Lung (tissue), 12 donors: ENCODE results near the gene BPIFB2. TPM values are rescaled to one million over a fixed set of nuclear protein-coding genes. Genes with fewer than 3 reads are reported as not detected.

Experiments used
- ATAC-seq: fragments of 200-7000 bp; cut with Tn5 transposase; one replicate; pipeline ENCODE4 v1.9.1; 2020; ENCODE audit warnings: moderate number of reproducible peaks; ENCODE audit not compliant: insufficient read depth, low FRiP score
- DNase-seq, 3 donors: peaks; one replicate each; pipeline ENCODE4 v3.0.0-alpha.2; 2013 to 2017
- H3K27ac ChIP-seq, 2 donors: one replicate each; pipeline ENCODE4 v1.5.1; 2013; ENCODE audit warnings: mild to moderate bottlenecking in 2 of 2, moderate library complexity in 2 of 2, control low read depth in 1 of 2, inconsistent platforms in 1 of 2, low read depth in 1 of 2, low read length in 1 of 2
- H3K27me3 ChIP-seq, 3 donors: one replicate each; pipeline ENCODE4 v1.5.1; 2013; ENCODE audit warnings: low read length in 2 of 3; ENCODE audit not compliant: control insufficient read depth in 3 of 3, insufficient read depth in 3 of 3
- H3K36me3 ChIP-seq, 4 donors: one replicate each; pipeline ENCODE4 v1.5.1; 2013; ENCODE audit warnings: low read length in 4 of 4, mild to moderate bottlenecking in 1 of 4, moderate library complexity in 1 of 4; ENCODE audit not compliant: control insufficient read depth in 4 of 4, insufficient read depth in 4 of 4
- H3K4me1 ChIP-seq, 5 donors: one replicate each; pipeline ENCODE4 v1.5.1; 2013; ENCODE audit warnings: low read length in 5 of 5, mild to moderate bottlenecking in 2 of 5, moderate library complexity in 1 of 5; ENCODE audit not compliant: control insufficient read depth in 5 of 5, insufficient read depth in 5 of 5
- H3K4me3 ChIP-seq: one replicate; pipeline ENCODE4 v1.5.1; 2013; ENCODE audit warnings: mild to moderate bottlenecking, control low read depth, moderate library complexity
- H3K9ac ChIP-seq, 2 donors: one replicate each; pipeline ENCODE4 v1.5.1; 2013; ENCODE audit warnings: low read length in 2 of 2, control low read depth in 1 of 2; ENCODE audit not compliant: insufficient read depth in 1 of 2
- H3K9me3 ChIP-seq, 4 donors: one replicate each; pipeline ENCODE4 v1.5.1; 2013; ENCODE audit warnings: low read length in 3 of 4, mild to moderate bottlenecking in 1 of 4, moderate library complexity in 1 of 4; ENCODE audit not compliant: control insufficient read depth in 4 of 4, insufficient read depth in 3 of 4
- CTCF ChIP-seq: IDR thresholded peaks from 2 replicates; pipeline ENCODE4 v1.5.1; 2012; ENCODE audit warnings: mild to moderate bottlenecking; ENCODE audit errors: control extremely low read depth, extremely low read depth
- WGBS, 2 donors: extraction: QIAGEN DNeasy Blood & Tissue Kit; methylation state at CpG; one replicate each; pipeline ENCODE4 v1.1.7; 2013; 5-methylcytosine and 5-hydroxymethylcytosine counted together
- polyA plus RNA-seq, 2 donors: library from polyadenylated mRNA; stranded (reverse); fragments of 200-250 nt; gene quantifications; one replicate each; pipeline ENCODE4 v1.2.1, GENCODE V29; 2013
- total RNA-seq, 2 donors: library from RNA; depleted of rRNA in 1 of 2; stranded (reverse); fragments of >200 nt in 1 of 2; gene quantifications; one replicate each; pipeline ENCODE4 v1.2.1, GENCODE V29; 2014 to 2021
- donor health status: control.
- donor health status: control.
- donor health status: Bipolar disorder and iron deficiency.
- donor health status: healthy.
- donor health status: DM: yes; HTN: yes; CAD: no.

The BPIFB2 gene
- total and polyA plus RNA-seq, 4 donors = 0.41 to 3.0 (median 1.6) TPM

GRCh38 chr20:32991792-32992641 is 15.5 kb upstream of the BPIFB2 start:
- no peak for DNase-seq
- TF ChIP-seq CTCF = no peak
- Histone ChIP-seq H3K4me3 (no peak overlapping the region), H3K27me3 (no peaks in the 10 kb centered on the region), H3K36me3 (no peaks in the 10 kb centered on the region), H3K9me3 (no peaks in the 10 kb centered on the region), H3K4me1 (peaks cover 0 to 2% (median 0%) of the 10 kb centered on the region in 5 donors), H3K9ac (no peak overlapping the region), H3K27ac (no peak overlapping the region)
- WGBS, 2 donors = 72 to 89% methylated on average over 8 of the region's 8 CpGs
- no peak for ATAC-seq

- H3K9ac ChIP-seq = no peak overlapping the region
- WGBS, 2 donors = 84 to 90% methylated on average over 8 of the region's 8 CpGs
- no peak overlapping the region for H3K4me3 ChIP-seq
- H3K9me3 ChIP-seq = no peaks in the 10 kb centered on the region
- DNase-seq = no peak
- no peak for TF ChIP-seq CTCF
- no peaks in the 10 kb centered on the region for H3K36me3 ChIP-seq
- ATAC-seq = no peak
- no peak overlapping the region for H3K27ac ChIP-seq
- no peaks in the 10 kb centered on the region for H3K4me1 ChIP-seq
- H3K27me3 ChIP-seq = no peaks in the 10 kb centered on the region
Measured at GRCh38 chr20:32993496-32994050, 13.9 kb upstream of the BPIFB2 start.

- ATAC-seq (no peak), DNase-seq (no peak)
- no peaks in the 10 kb centered on the region for H3K36me3 ChIP-seq
- no peak overlapping the region for H3K9ac ChIP-seq
- no peak overlapping the region for H3K4me3 ChIP-seq
- no peaks in the 10 kb centered on the region for H3K9me3 ChIP-seq
- H3K4me1 ChIP-seq = no peaks in the 10 kb centered on the region
- H3K27me3 ChIP-seq = no peaks in the 10 kb centered on the region
- TF ChIP-seq CTCF = no peak
- no peak overlapping the region for H3K27ac ChIP-seq
Measured at GRCh38 chr20:32995802-32996201, 11.7 kb upstream of the BPIFB2 start.
